HG02610 (cell line): ENCODE measurements around the gene RNF207.

Experiments
- ATAC-seq: cut with Tn5 transposase; IDR thresholded peaks from one replicate; pipeline ENCODE4 v1.9.1; 2021; ENCODE audit warnings: mild to moderate bottlenecking, moderate library complexity; ENCODE audit not compliant: unreplicated experiment

The RNF207 gene, protein sequence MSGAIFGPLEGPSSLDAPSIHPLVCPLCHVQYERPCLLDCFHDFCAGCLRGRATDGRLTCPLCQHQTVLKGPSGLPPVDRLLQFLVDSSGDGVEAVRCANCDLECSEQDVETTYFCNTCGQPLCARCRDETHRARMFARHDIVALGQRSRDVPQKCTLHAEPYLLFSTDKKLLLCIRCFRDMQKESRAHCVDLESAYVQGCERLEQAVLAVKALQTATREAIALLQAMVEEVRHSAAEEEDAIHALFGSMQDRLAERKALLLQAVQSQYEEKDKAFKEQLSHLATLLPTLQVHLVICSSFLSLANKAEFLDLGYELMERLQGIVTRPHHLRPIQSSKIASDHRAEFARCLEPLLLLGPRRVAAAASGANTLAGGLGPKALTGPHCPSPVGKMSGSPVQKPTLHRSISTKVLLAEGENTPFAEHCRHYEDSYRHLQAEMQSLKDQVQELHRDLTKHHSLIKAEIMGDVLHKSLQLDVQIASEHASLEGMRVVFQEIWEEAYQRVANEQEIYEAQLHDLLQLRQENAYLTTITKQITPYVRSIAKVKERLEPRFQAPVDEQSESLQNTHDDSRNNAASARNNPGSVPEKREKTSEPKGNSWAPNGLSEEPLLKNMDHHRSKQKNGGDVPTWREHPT

DNA sequence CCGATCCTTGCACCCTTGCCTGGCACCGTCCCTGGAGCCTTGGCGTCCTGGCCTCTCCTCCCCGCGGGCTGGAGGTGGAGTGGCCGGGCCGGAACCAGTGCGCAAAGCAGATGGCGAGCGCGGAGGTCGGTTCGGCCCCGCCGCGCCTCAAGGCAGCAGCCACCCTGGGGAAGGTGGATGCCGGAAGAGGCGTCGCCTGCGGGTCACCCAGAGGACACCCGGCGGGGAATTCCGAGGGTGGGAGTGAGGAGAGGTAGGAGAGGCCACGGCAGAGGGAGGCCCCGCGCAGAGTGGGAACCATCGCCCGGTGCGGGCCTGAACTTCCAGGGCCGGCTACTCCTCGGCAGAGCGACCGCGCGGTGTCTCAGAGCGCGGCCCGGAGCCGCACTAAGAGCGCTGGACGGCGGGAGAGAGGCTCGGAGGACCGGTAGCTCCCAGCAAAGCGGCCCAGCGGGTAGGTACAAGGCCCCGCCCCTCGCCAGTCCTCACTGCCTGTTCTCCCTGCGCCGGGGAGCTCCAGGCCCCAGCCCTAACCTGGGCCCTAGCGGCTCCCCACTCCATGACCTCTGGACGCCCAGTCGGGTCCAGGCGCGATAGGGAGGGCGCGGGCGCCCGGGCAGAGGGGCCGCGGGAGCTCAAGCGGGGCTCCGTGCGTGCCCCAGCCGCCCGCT lies at the start of gene RNF207:
RNF207 (plus strand) TSS at position 271 of the 671 bp plus-strand sequence. CDS start 417 bp downstream, outside the sequence.
- ATAC-seq, result peak; percentile 64

GRCh38 chr1:6157132-6157527 lies 48.8 kb upstream of the RNF207 start:
- ATAC-seq, result no peak

DNA sequence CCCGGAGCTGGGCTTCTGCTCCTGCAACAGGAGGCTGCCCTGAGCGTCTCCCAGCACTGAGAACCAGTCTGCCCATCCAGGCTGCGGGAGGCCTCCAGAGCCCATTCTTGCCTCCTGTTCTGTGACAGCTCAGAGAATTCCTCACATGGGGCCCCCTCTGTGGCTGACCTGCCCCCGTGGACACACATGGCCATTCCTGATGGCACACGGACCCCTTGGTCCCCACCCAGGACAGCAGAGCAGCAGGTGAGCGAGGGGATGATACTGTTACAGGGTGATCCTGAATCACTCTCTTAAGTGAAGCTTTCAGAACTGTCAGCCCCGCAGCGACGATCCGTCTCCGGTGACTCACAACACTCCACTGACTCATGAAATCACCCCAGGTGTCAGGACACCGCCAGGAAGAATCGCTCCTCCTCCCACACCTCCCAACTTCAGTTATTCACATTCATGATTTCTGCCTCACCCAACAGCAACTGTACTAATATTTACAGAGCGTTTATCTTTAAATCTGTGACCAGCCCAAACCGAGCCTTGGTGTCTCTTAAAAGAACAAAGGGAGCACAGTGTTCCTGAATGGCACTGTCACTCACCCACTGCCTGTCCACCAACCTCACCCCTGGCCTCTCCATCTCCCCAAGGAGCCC lies 48.3 kb upstream of the RNF207 start:
- no peak for ATAC-seq

DNA sequence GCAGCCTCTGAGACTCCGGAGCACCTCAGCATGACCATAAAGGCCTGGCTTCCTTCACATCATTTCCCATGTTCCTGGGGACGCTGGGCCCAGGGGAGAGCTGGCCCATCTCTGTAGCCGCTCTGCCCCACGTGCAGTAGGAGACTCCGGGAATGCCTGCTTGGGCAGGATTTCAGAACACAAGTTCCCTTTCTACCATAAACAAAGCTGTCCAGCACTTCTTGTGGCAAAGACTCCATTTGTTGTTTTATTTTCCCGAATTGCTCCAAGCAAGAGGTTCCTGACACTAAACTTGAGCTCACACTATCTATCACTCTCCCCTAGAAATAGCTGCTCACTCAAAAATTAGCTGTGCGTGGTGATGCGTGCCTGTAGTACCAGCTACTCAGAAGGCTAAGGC lies 47.7 kb upstream of the RNF207 start:
- no peak for ATAC-seq

- no peak for ATAC-seq
Observed at GRCh38 chr1:6162341-6162740, 43.6 kb upstream of the RNF207 start.

GRCh38 chr1:6162773-6163172 lies 43.1 kb upstream of the RNF207 start:
- no peak for ATAC-seq

DNA sequence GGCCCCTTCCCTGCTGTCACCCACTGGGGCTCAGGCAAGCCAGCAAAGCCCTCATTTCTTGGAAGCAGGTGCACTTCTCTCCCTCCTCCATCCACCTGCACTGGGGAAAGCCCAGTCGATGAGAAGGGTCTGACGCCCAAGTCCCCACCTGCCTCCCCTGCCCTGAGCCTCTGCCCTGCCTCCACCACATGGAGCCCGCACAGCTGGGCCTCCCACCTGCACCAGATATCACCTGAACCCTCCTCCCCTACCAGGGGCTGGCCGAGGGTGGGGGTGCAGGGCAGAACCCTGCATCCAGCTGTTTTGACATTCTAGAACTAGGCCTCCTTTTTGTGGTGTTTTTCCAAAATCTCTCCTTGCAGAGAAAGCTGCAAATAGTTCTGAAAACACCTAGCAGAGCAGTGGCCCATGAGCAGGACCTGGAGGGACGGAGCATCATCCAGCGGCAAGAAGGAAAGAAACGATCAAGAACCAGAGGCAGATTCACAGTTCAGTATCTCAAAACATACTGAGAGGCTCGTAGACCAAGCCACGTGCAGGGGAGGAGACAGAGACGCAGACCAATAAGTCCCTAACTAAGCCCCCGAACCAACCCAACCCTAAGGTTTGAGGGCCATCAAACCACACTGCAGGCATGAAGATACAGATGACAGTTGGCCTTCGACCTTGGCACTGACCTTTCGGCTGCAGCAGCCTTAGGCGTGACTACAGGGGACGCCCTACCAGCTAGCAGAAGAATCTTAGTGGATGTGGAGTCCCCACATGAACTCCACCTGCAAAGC lies 42.5 kb upstream of the RNF207 start:
- no peak for ATAC-seq

GRCh38 chr1:6163973-6164617 lies 41.8 kb upstream of the RNF207 start:
- ATAC-seq, result no peak

DNA sequence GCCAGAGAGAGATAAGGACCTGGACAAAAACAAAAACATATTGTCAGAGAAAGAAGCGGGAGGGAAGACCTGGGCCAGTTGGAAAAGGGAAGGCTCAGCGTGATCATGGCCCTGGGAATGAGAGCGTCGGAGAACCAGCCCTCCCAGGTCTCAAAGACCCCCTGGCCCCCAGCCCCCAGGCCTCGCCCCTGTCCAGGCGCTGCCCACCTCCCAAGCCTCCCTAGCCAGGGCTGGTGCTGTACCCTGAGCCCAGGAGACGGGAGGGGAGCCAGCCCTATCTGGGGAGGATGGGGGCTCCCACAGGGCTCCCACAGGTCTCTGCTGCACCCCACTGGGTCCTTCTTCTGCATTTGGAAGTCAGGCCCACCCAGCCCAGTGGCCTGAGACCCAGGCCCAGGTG lies 40.9 kb upstream of the RNF207 start:
- no peak for ATAC-seq

- ATAC-seq, result no peak
Observed at GRCh38 chr1:6165441-6165985, 40.4 kb upstream of the RNF207 start.

DNA sequence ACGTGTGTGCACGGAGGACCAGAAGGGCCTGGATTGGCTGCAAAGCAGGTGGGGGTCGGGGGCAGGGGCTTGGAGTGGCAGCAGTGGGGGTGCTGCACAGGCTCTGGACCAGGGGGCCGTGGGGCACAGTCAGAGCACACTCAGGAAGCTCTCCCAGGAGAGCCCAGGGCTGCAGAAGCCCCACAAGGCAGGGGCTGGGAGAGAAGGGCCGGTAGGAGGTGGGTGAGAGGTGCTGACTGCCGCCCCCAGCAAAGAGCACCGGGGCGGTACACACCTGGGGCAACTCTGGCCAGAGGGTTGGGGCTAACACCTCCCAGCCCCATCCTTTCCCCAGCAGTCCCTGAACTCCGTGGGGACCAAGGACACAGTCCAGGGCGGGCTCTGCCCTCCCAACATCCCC lies 39.7 kb upstream of the RNF207 start:
- ATAC-seq, result no peak

DNA sequence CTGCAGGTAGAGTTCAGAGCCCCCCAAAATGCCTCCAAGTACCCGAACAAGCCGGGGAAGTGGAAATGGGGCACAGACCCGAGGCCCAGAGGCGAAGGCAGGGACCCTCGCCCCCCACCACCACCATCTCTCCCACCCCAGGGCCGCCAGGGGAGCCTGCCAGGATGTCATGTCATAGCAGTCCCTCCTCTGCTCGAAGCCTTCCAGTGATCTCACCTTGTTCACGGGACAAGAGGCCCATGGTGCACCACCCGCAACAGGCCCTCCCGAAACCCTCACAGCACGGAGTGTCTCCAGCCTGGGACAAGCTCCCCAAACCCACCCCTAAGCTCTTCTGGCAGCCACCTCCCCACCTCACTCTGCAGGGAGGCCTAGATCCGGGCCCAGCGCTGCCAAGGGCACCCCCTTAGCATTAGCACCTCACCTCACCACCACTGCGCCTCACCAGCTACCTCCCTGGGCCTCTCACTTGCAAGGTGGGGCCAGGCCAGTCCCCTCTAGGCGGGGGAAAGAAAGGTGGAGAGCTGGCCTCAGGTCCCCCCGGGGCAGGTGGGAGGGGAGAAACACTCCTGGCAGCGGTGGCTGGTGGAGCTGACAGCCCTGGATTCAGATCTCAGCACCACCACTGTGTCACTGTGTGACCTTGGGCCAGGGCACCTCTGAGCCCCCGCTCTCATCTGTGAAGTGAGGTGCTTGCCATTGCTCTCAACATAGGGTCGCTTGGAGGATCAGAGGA lies 39.1 kb upstream of the RNF207 start:
- no peak for ATAC-seq

GRCh38 chr1:6167391-6168303 lies 38.3 kb upstream of the RNF207 start:
- no peak for ATAC-seq

GRCh38 chr1:6168947-6169586 lies 36.9 kb upstream of the RNF207 start:
- no peak for ATAC-seq

- no peak for ATAC-seq
Observed at GRCh38 chr1:6170116-6170741, 35.7 kb upstream of the RNF207 start.

- ATAC-seq, result no peak
Observed at GRCh38 chr1:6170742-6171201, 35.1 kb upstream of the RNF207 start.

DNA sequence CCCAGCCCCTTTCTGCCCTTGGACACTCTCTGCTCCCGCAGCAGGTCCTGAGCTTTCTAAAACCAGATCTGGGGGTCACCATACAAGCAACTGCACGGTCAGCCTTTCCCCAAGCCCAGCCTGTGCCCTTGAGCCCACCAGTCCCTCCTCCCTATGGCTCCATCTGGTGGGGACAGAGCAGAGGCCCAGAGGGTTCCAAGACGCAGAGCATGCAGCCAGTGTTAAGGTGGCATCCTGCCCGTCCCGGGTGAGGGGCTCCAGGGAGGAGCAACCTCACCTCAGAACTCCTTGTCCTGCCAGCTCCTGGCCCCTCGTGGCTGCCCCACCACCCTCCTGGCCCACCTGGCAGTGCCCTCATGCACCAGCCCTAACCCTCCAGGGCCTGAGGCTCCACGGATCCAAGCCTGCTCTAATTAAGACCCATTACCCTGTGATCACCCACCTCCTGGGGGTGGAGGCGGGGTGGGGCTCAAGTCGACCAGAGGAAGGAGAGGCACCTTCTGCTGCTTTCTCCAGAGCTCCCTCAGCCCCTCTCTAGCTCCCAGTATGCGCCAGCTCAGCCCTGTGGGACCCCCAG lies 34.3 kb upstream of the RNF207 start:
- ATAC-seq, result no peak
